Mesenchymal stem cell (in vitro differentiated cells and primary cell): ENCODE measurements around the gene CRYGS.

Source experiments
- DNase-seq: peaks from one replicate; pipeline ENCODE4 v3.0.0-alpha.2; 2013
- H2AFZ ChIP-seq: one replicate; pipeline ENCODE4 v1.6.1; 2013; ENCODE audit warnings: low read depth, mild to moderate bottlenecking, control low read depth, inconsistent platforms, low read length, moderate library complexity
- H2AK5ac ChIP-seq: 2 replicates; pipeline ENCODE4 v1.6.1; 2013; ENCODE audit warnings: low read length, moderate library complexity, mild to moderate bottlenecking, inconsistent platforms; ENCODE audit not compliant: severe bottlenecking
- H2BK120ac ChIP-seq: one replicate; pipeline ENCODE4 v1.6.1; 2013; ENCODE audit warnings: low read depth, mild to moderate bottlenecking, inconsistent platforms, low read length, moderate library complexity
- H2BK12ac ChIP-seq, 2 experiments: one replicate each; pipeline ENCODE4 v1.6.1; 2013; ENCODE audit warnings: inconsistent platforms in 2 of 2, low read length in 2 of 2, mild to moderate bottlenecking in 2 of 2, moderate library complexity in 2 of 2, control low read depth in 1 of 2
- H2BK15ac ChIP-seq: one replicate; pipeline ENCODE4 v1.6.1; 2013; ENCODE audit warnings: mild to moderate bottlenecking, low read depth, inconsistent platforms; ENCODE audit not compliant: poor library complexity, severe bottlenecking
- H2BK5ac ChIP-seq: 2 replicates; pipeline ENCODE4 v1.6.1; 2013; ENCODE audit warnings: low read depth, mild to moderate bottlenecking, low read length, control low read depth, inconsistent platforms; ENCODE audit not compliant: poor library complexity, severe bottlenecking
- H3K14ac ChIP-seq, 2 experiments: one replicate each; pipeline ENCODE4 v1.6.1; 2013; ENCODE audit warnings: inconsistent platforms in 2 of 2, low read length in 2 of 2, control low read depth in 1 of 2, mild to moderate bottlenecking in 1 of 2, moderate library complexity in 1 of 2
- H3K18ac ChIP-seq, 2 experiments: one replicate each; pipeline ENCODE4 v1.6.1; 2013; ENCODE audit warnings: inconsistent platforms in 2 of 2, low read length in 2 of 2, control low read depth in 1 of 2, low read depth in 1 of 2, mild to moderate bottlenecking in 1 of 2
- H3K23ac ChIP-seq, 2 experiments: one replicate each; pipeline ENCODE4 v1.6.1; 2013; ENCODE audit warnings: inconsistent platforms in 2 of 2, low read length in 2 of 2, mild to moderate bottlenecking in 2 of 2, moderate library complexity in 2 of 2, control low read depth in 1 of 2
- H3K27ac ChIP-seq: 2 replicates; pipeline ENCODE4 v1.5.1; 2013; ENCODE audit warnings: mild to moderate bottlenecking, moderate library complexity, low read length, control low read depth, inconsistent platforms; ENCODE audit not compliant: poor library complexity, severe bottlenecking
- H3K27me3 ChIP-seq, 2 experiments: 2 replicates each; pipeline versions ENCODE4 v1.6.1 to v1.7.0; 2013; ENCODE audit warnings: low read length in 2 of 2, mild to moderate bottlenecking in 2 of 2, moderate library complexity in 2 of 2, control low read depth in 1 of 2, inconsistent platforms in 1 of 2; ENCODE audit not compliant: control insufficient read depth in 1 of 2, insufficient read depth in 1 of 2
- H3K36me3 ChIP-seq, 2 experiments: 2 replicates each; pipeline versions ENCODE4 v1.6.1 to v1.7.0; 2013; ENCODE audit warnings: low read length in 2 of 2, control low read depth in 1 of 2, inconsistent platforms in 1 of 2, low read depth in 1 of 2, mild to moderate bottlenecking in 1 of 2; ENCODE audit not compliant: insufficient read depth in 2 of 2, control insufficient read depth in 1 of 2
- H3K4ac ChIP-seq, 2 experiments: one replicate each; pipeline ENCODE4 v1.6.1; 2013; ENCODE audit warnings: inconsistent platforms in 2 of 2, low read length in 2 of 2, mild to moderate bottlenecking in 2 of 2, moderate library complexity in 2 of 2, control low read depth in 1 of 2, low read depth in 1 of 2
- H3K4me1 ChIP-seq: 2 replicates; pipeline ENCODE4 v1.6.1; 2013; ENCODE audit warnings: low read depth, low read length, control low read depth; ENCODE audit not compliant: control insufficient read depth, insufficient read depth
- H3K4me2 ChIP-seq: 2 replicates; pipeline ENCODE4 v1.6.1; 2013; ENCODE audit warnings: low read length, mild to moderate bottlenecking, inconsistent platforms; ENCODE audit not compliant: poor library complexity, severe bottlenecking
- H3K4me3 ChIP-seq, 2 experiments: 2 replicates each; pipeline versions ENCODE4 v1.5.1 to v1.7.0; 2013; ENCODE audit warnings: low read length in 2 of 2, mild to moderate bottlenecking in 2 of 2, control low read depth in 1 of 2, low read depth in 1 of 2; ENCODE audit not compliant: insufficient read depth in 1 of 2
- H3K79me1 ChIP-seq: replicated peaks from 2 replicates; pipeline ENCODE4 v1.6.1; 2013; ENCODE audit warnings: mild to moderate bottlenecking, control low read depth, low read length, inconsistent platforms; ENCODE audit not compliant: poor library complexity, severe bottlenecking
- H3K9ac ChIP-seq: 2 replicates; pipeline ENCODE4 v1.7.0; 2013; ENCODE audit warnings: mild to moderate bottlenecking, low read length, moderate library complexity
- H3K9me3 ChIP-seq: 2 replicates; pipeline ENCODE4 v1.7.0; 2013; ENCODE audit warnings: mild to moderate bottlenecking, low read length; ENCODE audit not compliant: control insufficient read depth
- H4K8ac ChIP-seq: one replicate; pipeline ENCODE4 v1.6.1; 2013; ENCODE audit warnings: inconsistent platforms, mild to moderate bottlenecking, low read length, moderate library complexity
- H4K91ac ChIP-seq: one replicate; pipeline ENCODE4 v1.6.1; 2013; ENCODE audit warnings: mild to moderate bottlenecking, low read length, inconsistent platforms
- WGBS: methylation state at CpG from one replicate; pipeline ENCODE4 v1.1.7; 2013; ENCODE audit warnings: mixed read lengths; 5-methylcytosine and 5-hydroxymethylcytosine counted together

CRYGS gene

GRCh38 chr3:186511245-186511644 lies 32.9 kb downstream of the CRYGS start:
- no peak overlapping the region for H2BK15ac ChIP-seq
- H2BK12ac ChIP-seq, result no peak overlapping the region
- no peak for DNase-seq
- H4K91ac ChIP-seq, result no peak overlapping the region
- no peak overlapping the region for H2BK120ac ChIP-seq
- no peak overlapping the region for H3K4me3 ChIP-seq
- H3K36me3 ChIP-seq, result no peaks in the 10 kb centered on the region
- no peaks in the 10 kb centered on the region for H3K4me1 ChIP-seq
- no peak overlapping the region for H2AK5ac ChIP-seq
- 93% methylated on average over 4 of the region's 4 CpGs for WGBS
- H3K4ac ChIP-seq, result no peak overlapping the region
- no peak overlapping the region for H3K14ac ChIP-seq
- H4K8ac ChIP-seq, result no peak overlapping the region
- no peak overlapping the region for H3K18ac ChIP-seq
- H3K27me3 ChIP-seq, result peaks cover 61 to 82% of the 10 kb centered on the region in 2 experiments
- no peak overlapping the region for H2AFZ ChIP-seq
- no peak overlapping the region for H3K4me2 ChIP-seq
- no peaks in the 10 kb centered on the region for H3K9me3 ChIP-seq
- H2BK5ac ChIP-seq, result no peak overlapping the region
- no peak overlapping the region for H3K23ac ChIP-seq
- H3K9ac ChIP-seq, result no peak overlapping the region
- H3K27ac ChIP-seq, result no peak overlapping the region
- H3K79me1 ChIP-seq, result no peaks in the 10 kb centered on the region

GRCh38 chr3:186510374-186511079 lies 33.7 kb downstream of the CRYGS start:
- H3K27ac ChIP-seq, result no peak overlapping the region
- H3K36me3 ChIP-seq, result no peaks in the 10 kb centered on the region
- no peaks in the 10 kb centered on the region for H3K79me1 ChIP-seq
- H2BK15ac ChIP-seq, result no peak overlapping the region
- no peak overlapping the region for H3K23ac ChIP-seq
- H2AK5ac ChIP-seq, result no peak overlapping the region
- H4K8ac ChIP-seq, result no peak overlapping the region
- no peaks in the 10 kb centered on the region for H3K4me1 ChIP-seq
- H3K27me3 ChIP-seq, result peaks cover 57 to 80% of the 10 kb centered on the region in 2 experiments
- H3K4ac ChIP-seq, result no peak overlapping the region
- H2AFZ ChIP-seq, result no peak overlapping the region
- H2BK120ac ChIP-seq, result no peak overlapping the region
- no peak overlapping the region for H3K18ac ChIP-seq
- no peak overlapping the region for H4K91ac ChIP-seq
- H3K14ac ChIP-seq, result no peak overlapping the region
- no peak overlapping the region for H2BK5ac ChIP-seq
- H3K9ac ChIP-seq, result no peak overlapping the region
- DNase-seq, result no peak
- H3K4me3 ChIP-seq, result no peak overlapping the region
- no peak overlapping the region for H2BK12ac ChIP-seq
- no peaks in the 10 kb centered on the region for H3K9me3 ChIP-seq
- H3K4me2 ChIP-seq, result no peak overlapping the region
- 74% methylated on average over 9 of the region's 9 CpGs for WGBS

- H3K4me3 ChIP-seq, result no peak overlapping the region
- no peaks in the 10 kb centered on the region for H3K79me1 ChIP-seq
- H3K14ac ChIP-seq, result no peak overlapping the region
- no peak overlapping the region for H2AK5ac ChIP-seq
- DNase-seq, result no peak
- peaks cover 49 to 76% of the 10 kb centered on the region in 2 experiments for H3K27me3 ChIP-seq
- no peak overlapping the region for H2AFZ ChIP-seq
- H3K9ac ChIP-seq, result no peak overlapping the region
- H4K91ac ChIP-seq, result no peak overlapping the region
- no peak overlapping the region for H3K4me2 ChIP-seq
- H2BK120ac ChIP-seq, result no peak overlapping the region
- H4K8ac ChIP-seq, result no peak overlapping the region
- no peak overlapping the region for H3K23ac ChIP-seq
- no peak overlapping the region for H3K18ac ChIP-seq
- no peak overlapping the region for H2BK5ac ChIP-seq
- 66% methylated on average over 2 of the region's 2 CpGs for WGBS
- no peaks in the 10 kb centered on the region for H3K36me3 ChIP-seq
- H3K27ac ChIP-seq, result no peak overlapping the region
- H3K4ac ChIP-seq, result no peak overlapping the region
- no peaks in the 10 kb centered on the region for H3K9me3 ChIP-seq
- H3K4me1 ChIP-seq, result no peaks in the 10 kb centered on the region
- H2BK15ac ChIP-seq, result no peak overlapping the region
- no peak overlapping the region for H2BK12ac ChIP-seq
These were observed 34.8 kb downstream of the CRYGS start for GRCh38 chr3:186509423-186509822.

- Histone ChIP-seq H3K4me2 (no peak overlapping the region), H2BK12ac (no peak overlapping the region), H3K36me3 (no peaks in the 10 kb centered on the region), H3K4ac (no peak overlapping the region), H3K23ac (no peak overlapping the region), H3K4me1 (no peaks in the 10 kb centered on the region), H2BK120ac (no peak overlapping the region), H2BK15ac (no peak overlapping the region), H3K18ac (no peak overlapping the region), H4K8ac (no peak overlapping the region), H3K4me3 (no peak overlapping the region), H3K27ac (no peak overlapping the region), H2AK5ac (no peak overlapping the region), H3K27me3 (peaks cover 57 to 75% of the 10 kb centered on the region in 2 experiments), H4K91ac (no peak overlapping the region), H2AFZ (no peak overlapping the region), H2BK5ac (no peak overlapping the region), H3K9ac (no peak overlapping the region), H3K79me1 (no peaks in the 10 kb centered on the region), H3K14ac (no peak overlapping the region), H3K9me3 (no peaks in the 10 kb centered on the region)
- 36% methylated on average over 2 of the region's 2 CpGs for WGBS
- peak; percentile 7 for DNase-seq
These were observed 37.3 kb downstream of the CRYGS start for GRCh38 chr3:186506857-186507256.
